Astrocyte of the spinal cord (primary cell): Measurements from ENCODE around the gene ADCY10.

Experiments used
- DNase-seq: peaks from one replicate; pipeline ENCODE4 v3.0.0; 2011; ENCODE audit warnings: low read depth, low spot score
- H3K4me3 ChIP-seq: 2 replicates; pipeline ENCODE4 v1.5.1; 2011; ENCODE audit warnings: low read depth, mild to moderate bottlenecking, low read length, moderate library complexity
- in situ Hi-C: cut with HindIII; loops from 2 replicates; pipeline ENCODE4 v1.10.0; 2017; ENCODE audit warnings: low sequenced_read_pairs
- TF ChIP-seq, protein P1 (sequence below): IDR thresholded peaks from 2 replicates; pipeline ENCODE4 v1.5.1; 2012; ENCODE audit warnings: low read depth, mild to moderate bottlenecking, low read length, inconsistent platforms

Gene ADCY10

DNA sequence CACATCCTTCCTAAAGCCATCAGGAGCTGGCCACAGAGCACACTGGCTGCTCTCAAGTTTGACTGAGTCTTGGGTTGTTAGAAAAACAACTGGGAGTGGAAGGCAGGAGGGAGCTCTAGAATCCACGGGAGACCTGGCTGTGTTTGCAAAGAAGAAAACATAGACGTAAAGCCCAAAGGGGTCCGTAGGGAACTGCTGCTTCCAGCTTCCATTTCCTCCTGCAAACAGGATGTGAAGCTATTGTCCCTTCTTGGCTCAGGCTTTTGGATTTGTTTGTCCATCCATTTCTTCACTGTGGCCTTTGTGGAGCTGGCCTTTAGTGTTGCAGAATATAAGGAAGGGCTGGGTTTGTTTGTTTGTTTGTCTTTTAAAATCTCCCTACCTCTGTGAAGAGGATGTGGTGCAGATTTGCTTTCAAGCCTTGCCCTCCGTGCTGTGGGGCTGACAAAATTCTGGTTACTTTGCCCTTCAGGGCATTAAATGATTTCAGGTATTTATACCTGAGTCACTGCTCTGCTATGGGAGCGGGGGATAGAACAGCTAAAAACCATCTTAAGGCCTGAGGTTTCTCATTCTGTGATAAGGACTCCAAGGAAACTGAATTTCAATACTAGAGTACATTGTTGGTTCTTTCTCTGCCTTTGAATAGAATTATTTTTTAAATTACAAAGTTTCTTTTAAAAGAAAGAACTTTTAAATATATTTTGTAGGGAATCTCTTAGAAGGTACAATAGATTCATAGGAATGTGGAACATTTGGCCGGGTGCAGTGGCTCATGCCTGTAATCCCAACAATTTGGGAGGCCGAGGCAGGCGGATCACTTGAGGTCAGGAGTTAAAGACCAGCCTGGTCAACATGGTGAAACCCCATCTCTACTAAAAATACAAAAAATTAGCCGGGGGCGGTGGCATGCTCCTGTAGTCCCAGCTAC lies 117.9 kb downstream of the ADCY10 start:
- peak; percentile 68 for DNase-seq
- TF ChIP-seq, protein P1, sequence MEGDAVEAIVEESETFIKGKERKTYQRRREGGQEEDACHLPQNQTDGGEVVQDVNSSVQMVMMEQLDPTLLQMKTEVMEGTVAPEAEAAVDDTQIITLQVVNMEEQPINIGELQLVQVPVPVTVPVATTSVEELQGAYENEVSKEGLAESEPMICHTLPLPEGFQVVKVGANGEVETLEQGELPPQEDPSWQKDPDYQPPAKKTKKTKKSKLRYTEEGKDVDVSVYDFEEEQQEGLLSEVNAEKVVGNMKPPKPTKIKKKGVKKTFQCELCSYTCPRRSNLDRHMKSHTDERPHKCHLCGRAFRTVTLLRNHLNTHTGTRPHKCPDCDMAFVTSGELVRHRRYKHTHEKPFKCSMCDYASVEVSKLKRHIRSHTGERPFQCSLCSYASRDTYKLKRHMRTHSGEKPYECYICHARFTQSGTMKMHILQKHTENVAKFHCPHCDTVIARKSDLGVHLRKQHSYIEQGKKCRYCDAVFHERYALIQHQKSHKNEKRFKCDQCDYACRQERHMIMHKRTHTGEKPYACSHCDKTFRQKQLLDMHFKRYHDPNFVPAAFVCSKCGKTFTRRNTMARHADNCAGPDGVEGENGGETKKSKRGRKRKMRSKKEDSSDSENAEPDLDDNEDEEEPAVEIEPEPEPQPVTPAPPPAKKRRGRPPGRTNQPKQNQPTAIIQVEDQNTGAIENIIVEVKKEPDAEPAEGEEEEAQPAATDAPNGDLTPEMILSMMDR, result no peak
- no peak overlapping the region for H3K4me3 ChIP-seq
- in situ Hi-C loops, result no loop called here

DNA sequence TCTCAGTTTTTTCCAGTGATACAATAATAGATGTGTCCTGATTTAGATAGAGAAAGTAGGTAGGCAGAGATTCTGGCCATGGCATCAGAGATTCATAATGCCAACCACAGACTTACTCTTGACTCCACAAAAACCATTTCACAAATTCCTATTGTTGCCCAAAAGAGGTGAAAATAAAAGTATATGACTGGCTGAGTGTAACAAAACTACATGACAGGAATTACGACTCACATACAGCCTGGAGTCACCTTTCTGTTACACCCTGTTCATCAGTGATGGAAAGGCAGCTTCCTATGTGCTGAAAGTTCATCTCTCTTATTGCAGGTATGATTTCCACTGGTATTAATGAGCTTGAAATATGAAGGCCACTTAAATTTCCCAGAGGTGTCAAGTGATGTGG lies 119.9 kb downstream of the ADCY10 start:
- in situ Hi-C loops, result no loop called here
- no peak for DNase-seq

DNA sequence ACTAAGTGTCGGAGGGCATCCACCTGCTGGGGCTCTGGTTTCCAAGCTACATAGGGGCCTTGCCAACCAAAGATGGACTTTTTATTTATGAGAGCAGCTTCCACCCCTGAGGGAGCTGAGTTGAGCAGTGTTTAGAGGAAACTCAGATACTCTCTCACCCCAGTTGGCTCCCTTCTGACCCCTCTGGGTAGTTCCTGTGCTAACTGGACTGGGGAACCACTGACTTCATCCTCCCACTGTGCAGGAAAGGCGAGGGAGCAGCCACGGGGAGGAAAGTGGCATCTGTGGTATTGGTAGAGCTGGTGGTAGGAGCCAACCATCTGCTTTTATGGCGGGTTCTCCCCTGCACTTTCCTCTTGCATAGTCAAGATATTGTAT lies 121.8 kb downstream of the ADCY10 start:
- TF ChIP-seq, protein P1, result no peak
- in situ Hi-C loops, result no loop called here
- no peak overlapping the region for H3K4me3 ChIP-seq
- DNase-seq, result no peak

More for the DNA sequence above, 119.9 kb downstream of the ADCY10 start:
- TF ChIP-seq, protein P1, result no peak
- H3K4me3 ChIP-seq, result no peak overlapping the region

DNA sequence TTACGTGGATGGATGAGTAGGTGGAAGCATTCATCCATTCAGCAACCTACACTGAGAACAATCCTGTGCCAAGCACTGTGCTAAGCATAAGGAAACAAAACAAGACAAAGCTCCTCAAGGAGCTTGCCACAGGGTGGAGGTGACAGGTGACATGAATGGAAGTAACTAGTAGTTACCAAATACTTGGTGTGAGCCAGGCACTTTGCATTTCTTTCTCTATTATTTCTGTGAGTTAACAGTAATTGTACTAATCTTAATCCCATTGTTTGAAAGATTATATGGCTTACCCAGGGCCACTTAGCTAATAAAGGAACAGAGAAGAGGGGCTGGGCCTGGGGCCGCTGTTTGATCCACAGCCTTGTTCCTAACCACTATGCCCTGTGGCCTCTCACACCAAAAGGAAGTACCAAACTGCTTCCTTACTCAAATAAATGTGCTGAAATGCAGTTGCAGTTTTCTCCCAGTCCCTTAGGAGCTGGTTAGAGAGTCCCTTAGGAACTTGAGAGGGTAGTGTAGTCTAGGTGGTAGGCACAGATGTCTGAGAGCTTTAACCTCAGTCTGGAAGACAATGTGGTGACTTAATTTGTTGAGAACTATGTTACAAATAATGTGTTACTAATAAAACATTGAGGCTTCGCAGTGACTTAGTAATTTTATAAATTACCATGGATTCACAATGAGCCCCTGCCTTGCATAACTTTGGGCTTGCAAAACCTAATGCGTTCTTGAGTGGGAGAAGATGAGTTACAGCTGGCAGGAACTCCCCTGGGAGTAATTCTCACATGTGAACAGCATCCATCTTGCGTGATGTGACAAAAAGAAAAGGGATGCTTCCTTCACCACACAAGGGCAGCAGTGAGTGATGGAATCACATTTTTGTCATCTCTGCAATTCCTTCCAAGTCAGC lies 122.4 kb downstream of the ADCY10 start:
- no peak overlapping the region for H3K4me3 ChIP-seq
- peak; percentile 47 for DNase-seq
- in situ Hi-C loops, result no loop called here
- TF ChIP-seq, protein P1, result no peak

DNA sequence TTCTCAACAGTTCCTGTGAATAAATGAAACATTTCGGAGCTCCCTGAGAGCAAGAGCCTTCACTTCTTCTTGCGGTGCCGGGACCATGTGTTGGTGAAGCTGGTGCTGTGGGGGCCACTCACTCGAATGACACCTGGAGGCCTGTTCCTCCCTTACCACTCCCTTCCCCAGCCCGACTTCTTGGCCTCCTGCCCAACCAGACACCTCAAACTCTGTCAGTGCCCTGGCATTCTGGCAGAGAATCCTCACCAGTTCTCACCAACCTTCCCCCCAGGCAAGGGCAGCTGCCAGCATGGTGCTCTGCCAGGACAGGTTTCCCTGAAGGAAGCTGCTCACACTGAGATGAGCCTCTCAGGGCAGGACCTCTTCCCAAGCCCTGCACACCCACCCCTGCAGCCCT lies 123.8 kb downstream of the ADCY10 start:
- in situ Hi-C loops, result no loop called here
- no peak overlapping the region for H3K4me3 ChIP-seq
- TF ChIP-seq, protein P1, result no peak
- DNase-seq, result no peak

DNA sequence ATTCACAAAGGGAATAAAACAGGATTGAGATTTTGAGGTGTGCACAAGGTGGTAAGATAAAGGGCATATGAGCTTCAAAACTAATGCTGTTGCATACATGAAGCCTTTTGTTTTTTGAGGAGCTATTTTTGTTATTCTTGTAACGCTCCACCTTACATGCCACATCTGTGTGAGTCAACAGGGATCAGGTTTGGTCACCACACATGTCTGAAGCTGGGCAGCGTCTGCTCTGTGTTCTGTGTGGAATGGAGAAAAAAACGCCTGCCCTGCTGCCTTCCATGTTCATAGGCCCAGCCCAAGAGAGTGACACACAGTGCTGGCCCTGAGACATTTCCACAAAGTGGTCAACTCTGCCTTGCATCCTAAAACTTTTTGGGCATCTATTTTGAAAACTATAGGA lies 124.4 kb downstream of the ADCY10 start:
- no peak overlapping the region for H3K4me3 ChIP-seq
- TF ChIP-seq, protein P1, result no peak
- no peak for DNase-seq
- in situ Hi-C loops, result no loop called here
